GM18511 (cell line): ENCODE results near the gene RAB11FIP4.
"Not testable (repeated sequence)": the region's sequence is repeated elsewhere in the genome, so short reads cannot be mapped to it uniquely, and the experiment has no call there.

Experiments
- ATAC-seq: cut with Tn5 transposase; IDR thresholded peaks from one replicate; pipeline ENCODE4 v1.9.1; 2021; ENCODE audit warnings: mild to moderate bottlenecking, moderate library complexity; ENCODE audit not compliant: unreplicated experiment

RAB11FIP4 gene

GRCh38 chr17:31391496-31391949, at the start of gene RAB11FIP4:
Gene RAB11FIP4, plus strand, starts transcription at chr17:31391675. Its CDS starts 178 bp downstream, at chr17:31391853.
- ATAC-seq: no peak

- ATAC-seq: not testable (repeated sequence)
Observed at GRCh38 chr17:31345191-31345747, 46.2 kb upstream of the RAB11FIP4 start.

GRCh38 chr17:31349454-31349853, 42.0 kb upstream of the RAB11FIP4 start:
- ATAC-seq: no peak

GRCh38 chr17:31355935-31356334, 35.5 kb upstream of the RAB11FIP4 start:
- ATAC-seq: no peak

GRCh38 chr17:31357091-31357490, 34.4 kb upstream of the RAB11FIP4 start:
- ATAC-seq: no peak

GRCh38 chr17:31357839-31358394, 33.6 kb upstream of the RAB11FIP4 start:
- ATAC-seq: no peak

- ATAC-seq: no peak
Observed at GRCh38 chr17:31364012-31364411, 27.5 kb upstream of the RAB11FIP4 start.

GRCh38 chr17:31366088-31366487, 25.4 kb upstream of the RAB11FIP4 start:
- ATAC-seq: no peak

GRCh38 chr17:31369266-31369665, 22.2 kb upstream of the RAB11FIP4 start:
- ATAC-seq: no peak

GRCh38 chr17:31371511-31372097, 19.9 kb upstream of the RAB11FIP4 start:
- ATAC-seq: no peak

GRCh38 chr17:31373150-31374093, 18.1 kb upstream of the RAB11FIP4 start:
- no peak for ATAC-seq

- ATAC-seq: no peak
Observed at GRCh38 chr17:31374094-31374447, 17.4 kb upstream of the RAB11FIP4 start.

- ATAC-seq: no peak
Observed at GRCh38 chr17:31374503-31374902, 17.0 kb upstream of the RAB11FIP4 start.

GRCh38 chr17:31378638-31379037, 12.8 kb upstream of the RAB11FIP4 start:
- ATAC-seq: no peak

GRCh38 chr17:31379597-31380205, 11.8 kb upstream of the RAB11FIP4 start:
- ATAC-seq: no peak

- no peak for ATAC-seq
Observed at GRCh38 chr17:31381165-31381668, 10.3 kb upstream of the RAB11FIP4 start.

- not testable (repeated sequence) for ATAC-seq
Observed at GRCh38 chr17:31382668-31383275, 8.7 kb upstream of the RAB11FIP4 start.

GRCh38 chr17:31383488-31383887, 8.0 kb upstream of the RAB11FIP4 start:
- not testable (repeated sequence) for ATAC-seq

- ATAC-seq: no peak
Observed at GRCh38 chr17:31385428-31386285, 5.8 kb upstream of the RAB11FIP4 start.
